ENCODE data around the gene CCDC73.

DNA sequence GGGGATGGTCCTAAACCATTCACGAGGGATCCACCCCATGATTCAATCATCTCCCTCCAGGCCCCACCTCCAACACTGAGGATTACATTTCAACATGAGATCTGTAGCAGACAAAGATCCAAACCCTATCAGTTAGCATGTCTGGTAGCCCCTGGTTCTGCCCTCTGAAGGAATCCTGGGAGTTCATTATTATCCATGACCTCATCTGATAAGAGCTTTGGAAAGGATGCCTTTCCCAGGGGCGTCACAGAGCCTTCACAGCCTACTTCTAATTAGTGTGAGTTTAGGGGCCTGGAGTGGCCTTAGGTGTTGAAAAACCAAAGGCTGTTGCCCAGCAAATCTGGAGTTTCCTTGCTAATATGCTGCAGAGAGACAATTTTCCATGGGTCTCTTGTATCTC, 219.4 kb downstream of the CCDC73 start:
- TF ChIP-seq, protein P1, sequence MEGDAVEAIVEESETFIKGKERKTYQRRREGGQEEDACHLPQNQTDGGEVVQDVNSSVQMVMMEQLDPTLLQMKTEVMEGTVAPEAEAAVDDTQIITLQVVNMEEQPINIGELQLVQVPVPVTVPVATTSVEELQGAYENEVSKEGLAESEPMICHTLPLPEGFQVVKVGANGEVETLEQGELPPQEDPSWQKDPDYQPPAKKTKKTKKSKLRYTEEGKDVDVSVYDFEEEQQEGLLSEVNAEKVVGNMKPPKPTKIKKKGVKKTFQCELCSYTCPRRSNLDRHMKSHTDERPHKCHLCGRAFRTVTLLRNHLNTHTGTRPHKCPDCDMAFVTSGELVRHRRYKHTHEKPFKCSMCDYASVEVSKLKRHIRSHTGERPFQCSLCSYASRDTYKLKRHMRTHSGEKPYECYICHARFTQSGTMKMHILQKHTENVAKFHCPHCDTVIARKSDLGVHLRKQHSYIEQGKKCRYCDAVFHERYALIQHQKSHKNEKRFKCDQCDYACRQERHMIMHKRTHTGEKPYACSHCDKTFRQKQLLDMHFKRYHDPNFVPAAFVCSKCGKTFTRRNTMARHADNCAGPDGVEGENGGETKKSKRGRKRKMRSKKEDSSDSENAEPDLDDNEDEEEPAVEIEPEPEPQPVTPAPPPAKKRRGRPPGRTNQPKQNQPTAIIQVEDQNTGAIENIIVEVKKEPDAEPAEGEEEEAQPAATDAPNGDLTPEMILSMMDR (optimal IDR thresholded peaks at IDR 0.05 in 1 of 3, IDR thresholded peaks at IDR 0.05 in 1 of 3, conservative IDR thresholded peaks at IDR 0.05 in 1 of 3; ENCODE audit: extremely low read depth in 1 of 3, insufficient read depth in 2 of 3, low read length in 3 of 3) = no peak
- no peak for TF ChIP-seq EZH2 (IDR thresholded peaks at IDR 0.05; ENCODE audit: low read length)
